Inferior parietal cortex (tissue), 1 donor: ENCODE measurements around the gene CSF1R.
"Not testable (repeated sequence)": the region's sequence is repeated elsewhere in the genome, so short reads cannot be mapped to it uniquely, and the experiment has no call there.

Source experiments
- DNase-seq: peaks from one replicate; pipeline ENCODE4 v3.0.0-alpha.2; 2016; ENCODE audit errors: extremely low spot score

Gene CSF1R

GRCh38 chr5:150103678-150104549 lies 17.6 kb upstream of the CSF1R start:
- no peak for DNase-seq

GRCh38 chr5:150101023-150101422 lies 14.7 kb upstream of the CSF1R start:
- no peak for DNase-seq

GRCh38 chr5:150097152-150097551 lies 10.8 kb upstream of the CSF1R start:
- DNase-seq = no peak

GRCh38 chr5:150092159-150092787 lies 5.9 kb upstream of the CSF1R start:
- DNase-seq = no peak

GRCh38 chr5:150085191-150085912 lies 1.0 kb downstream of the CSF1R start:
- no peak for DNase-seq

GRCh38 chr5:150084754-150085153 lies 1.6 kb downstream of the CSF1R start:
- DNase-seq = not testable (repeated sequence)

- DNase-seq = no peak
Observed at GRCh38 chr5:150082889-150083288, 3.5 kb downstream of the CSF1R start.

- DNase-seq = no peak
Observed at GRCh38 chr5:150082374-150082773, 4.0 kb downstream of the CSF1R start.

GRCh38 chr5:150081541-150082283 lies 4.6 kb downstream of the CSF1R start:
- DNase-seq = peak; percentile 17

GRCh38 chr5:150080696-150081435 lies 5.5 kb downstream of the CSF1R start:
- DNase-seq = no peak

- no peak for DNase-seq
Observed at GRCh38 chr5:150079909-150080461, 6.4 kb downstream of the CSF1R start.

- no peak for DNase-seq
Observed at GRCh38 chr5:150078802-150079689, 7.3 kb downstream of the CSF1R start.

GRCh38 chr5:150077996-150078801 lies 8.2 kb downstream of the CSF1R start:
- DNase-seq = no peak

- DNase-seq = no peak
Observed at GRCh38 chr5:150077060-150077459, 9.3 kb downstream of the CSF1R start.

- no peak for DNase-seq
Observed at GRCh38 chr5:150075806-150076205, 10.5 kb downstream of the CSF1R start.

GRCh38 chr5:150075233-150075632 lies 11.1 kb downstream of the CSF1R start:
- no peak for DNase-seq

- no peak for DNase-seq
Observed at GRCh38 chr5:150073677-150074076, 12.7 kb downstream of the CSF1R start.

- DNase-seq = no peak
Observed at GRCh38 chr5:150073086-150073625, 13.2 kb downstream of the CSF1R start.

GRCh38 chr5:150070821-150071220 lies 15.5 kb downstream of the CSF1R start:
- DNase-seq = no peak
